ENCODE measurements around the gene FAM50B.

Gene FAM50B

DNA sequence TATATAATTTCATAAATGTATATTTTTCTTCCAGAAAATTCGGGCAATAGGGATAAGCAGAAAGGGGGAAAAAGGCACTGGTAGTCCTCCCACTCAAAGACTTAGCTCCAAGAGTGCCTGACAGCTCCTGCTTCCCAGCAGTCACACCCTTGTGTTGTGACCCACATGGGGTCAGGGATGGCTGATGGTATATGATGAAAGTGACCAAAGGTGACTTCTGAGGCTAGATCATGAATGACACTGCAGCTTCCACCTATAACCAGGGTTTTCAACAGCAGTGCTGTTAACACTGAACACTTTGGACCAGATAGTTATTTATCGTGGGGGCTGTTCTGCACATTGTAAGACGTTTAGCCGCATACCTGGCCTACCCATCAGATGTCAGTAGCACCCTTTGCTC lies 22.3 kb downstream of the FAM50B start:
- H3K36me3 ChIP-seq (ENCODE audit: control insufficient read depth, insufficient read depth, low read length), result no peaks in the 10 kb centered on the region

DNA sequence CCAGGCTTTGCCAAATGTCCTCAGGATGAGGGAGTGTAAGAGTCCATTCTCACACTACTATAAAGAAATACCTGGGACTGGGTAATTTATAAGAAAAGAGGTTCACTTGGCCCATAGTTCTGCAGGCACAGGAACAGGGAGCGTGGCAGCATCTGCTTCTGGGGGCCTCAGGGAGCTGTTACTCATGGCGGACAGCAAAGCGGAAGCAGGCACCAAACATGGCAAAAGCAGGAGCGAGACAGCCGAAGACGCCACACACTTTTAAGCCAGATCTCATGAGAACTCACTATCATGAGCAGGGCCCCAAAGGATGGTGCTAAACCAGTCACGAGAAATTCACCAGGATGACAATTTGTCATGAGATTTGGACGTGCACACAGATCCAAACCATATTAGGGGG lies 22.8 kb downstream of the FAM50B start:
- Histone ChIP-seq H3K4me3 (ENCODE audit: low read length) (no peak overlapping the region), H3K9ac (ENCODE audit: low read length) (no peak overlapping the region), H3K27me3 (ENCODE audit: control insufficient read depth, insufficient read depth, low read length) (no peaks in the 10 kb centered on the region), H3K36me3 (ENCODE audit: control insufficient read depth, insufficient read depth, low read length) (no peaks in the 10 kb centered on the region), H3K9me3 (ENCODE audit: control insufficient read depth, low read length) (no peaks in the 10 kb centered on the region), H3K4me1 (ENCODE audit: control insufficient read depth, insufficient read depth, low read length) (peaks cover 33% of the 10 kb centered on the region)

More for the DNA sequence above, 22.3 kb downstream of the FAM50B start:
- Histone ChIP-seq H3K27me3 (ENCODE audit: control insufficient read depth, insufficient read depth, low read length) (no peaks in the 10 kb centered on the region), H3K9ac (ENCODE audit: low read length) (no peak overlapping the region), H3K4me1 (ENCODE audit: control insufficient read depth, insufficient read depth, low read length) (peaks cover 34% of the 10 kb centered on the region), H3K9me3 (ENCODE audit: control insufficient read depth, low read length) (no peaks in the 10 kb centered on the region), H3K4me3 (ENCODE audit: low read length) (no peak overlapping the region)

DNA sequence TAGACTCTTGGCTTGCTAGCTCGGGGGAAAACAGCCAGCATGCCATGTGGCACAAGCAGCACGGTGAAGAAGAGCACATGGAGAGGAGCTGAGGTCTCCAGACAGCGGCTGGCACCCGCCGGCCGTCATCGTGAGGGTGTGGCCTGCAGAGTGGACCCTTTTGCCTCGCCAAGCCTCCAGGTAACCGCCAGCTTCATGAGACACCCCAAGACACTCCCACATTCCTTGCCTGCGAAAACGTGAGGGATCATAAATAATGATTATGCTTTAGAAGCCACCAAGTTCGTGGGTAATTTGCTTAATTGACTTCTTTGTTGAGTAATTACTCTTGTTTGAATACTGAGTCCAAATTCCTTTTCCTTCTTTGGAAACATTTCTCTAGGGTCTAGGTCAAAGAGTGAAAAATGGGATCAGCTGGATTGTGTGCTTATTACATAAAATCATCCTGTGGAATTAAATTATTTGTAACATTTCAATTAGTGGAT lies 23.2 kb downstream of the FAM50B start:
- H3K27me3 ChIP-seq (ENCODE audit: control insufficient read depth, insufficient read depth, low read length), result no peaks in the 10 kb centered on the region
- H3K4me3 ChIP-seq (ENCODE audit: low read length), result no peak overlapping the region
- H3K9ac ChIP-seq (ENCODE audit: low read length), result no peak overlapping the region
- H3K9me3 ChIP-seq (ENCODE audit: control insufficient read depth, low read length), result no peaks in the 10 kb centered on the region
- H3K4me1 ChIP-seq (ENCODE audit: control insufficient read depth, insufficient read depth, low read length), result peaks cover 28% of the 10 kb centered on the region
- H3K36me3 ChIP-seq (ENCODE audit: control insufficient read depth, insufficient read depth, low read length), result no peaks in the 10 kb centered on the region

DNA sequence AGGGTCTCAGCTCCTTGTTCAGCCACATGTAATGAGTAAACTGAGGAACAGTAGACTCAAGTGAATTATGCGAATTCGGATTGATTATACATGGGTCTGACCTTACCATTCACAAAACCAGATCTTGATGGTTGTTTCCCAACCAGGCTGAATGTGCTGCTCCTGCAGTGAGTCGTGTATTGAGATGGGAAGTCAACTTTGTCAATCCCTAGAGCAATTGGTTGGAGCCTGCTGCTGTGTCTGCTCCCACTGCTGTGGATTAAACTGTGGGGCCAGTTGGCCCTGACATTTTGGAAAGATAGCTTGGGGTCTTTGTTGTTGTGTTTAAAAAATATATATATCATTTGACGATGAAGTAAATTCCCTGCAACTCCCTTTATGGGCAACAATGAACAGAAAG lies 23.9 kb downstream of the FAM50B start:
- H3K9ac ChIP-seq (ENCODE audit: low read length), result no peak overlapping the region
- peaks cover 23% of the 10 kb centered on the region for H3K4me1 ChIP-seq (ENCODE audit: control insufficient read depth, insufficient read depth, low read length)
- H3K36me3 ChIP-seq (ENCODE audit: control insufficient read depth, insufficient read depth, low read length), result no peaks in the 10 kb centered on the region
- H3K4me3 ChIP-seq (ENCODE audit: low read length), result no peak overlapping the region
- H3K27me3 ChIP-seq (ENCODE audit: control insufficient read depth, insufficient read depth, low read length), result no peaks in the 10 kb centered on the region
- H3K9me3 ChIP-seq (ENCODE audit: control insufficient read depth, low read length), result no peaks in the 10 kb centered on the region

DNA sequence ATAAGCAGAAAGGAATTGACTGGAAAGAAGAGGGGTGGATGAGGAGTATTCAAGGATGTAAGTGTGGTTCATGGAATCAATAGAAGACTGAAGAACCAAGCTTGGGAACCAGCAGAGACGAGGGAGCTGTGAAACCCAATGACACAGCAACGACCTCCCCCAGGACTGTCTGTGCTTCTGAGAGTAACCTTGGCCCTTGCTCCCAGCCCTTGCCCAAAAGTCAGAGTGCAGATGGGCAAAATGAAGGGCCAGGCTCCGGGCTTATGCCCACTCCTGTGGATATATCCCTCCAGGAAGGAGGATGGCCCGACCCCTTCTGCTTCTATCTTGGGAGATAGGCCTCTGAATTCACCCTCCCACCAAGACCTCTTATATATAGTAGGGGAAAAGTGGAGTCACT lies 24.9 kb downstream of the FAM50B start:
- no peaks in the 10 kb centered on the region for H3K9me3 ChIP-seq (ENCODE audit: control insufficient read depth, low read length)
- no peaks in the 10 kb centered on the region for H3K36me3 ChIP-seq (ENCODE audit: control insufficient read depth, insufficient read depth, low read length)
- H3K27me3 ChIP-seq (ENCODE audit: control insufficient read depth, insufficient read depth, low read length), result no peaks in the 10 kb centered on the region
- no peak overlapping the region for H3K9ac ChIP-seq (ENCODE audit: low read length)
- H3K4me1 ChIP-seq (ENCODE audit: control insufficient read depth, insufficient read depth, low read length), result peaks cover 20% of the 10 kb centered on the region
- H3K4me3 ChIP-seq (ENCODE audit: low read length), result no peak overlapping the region

DNA sequence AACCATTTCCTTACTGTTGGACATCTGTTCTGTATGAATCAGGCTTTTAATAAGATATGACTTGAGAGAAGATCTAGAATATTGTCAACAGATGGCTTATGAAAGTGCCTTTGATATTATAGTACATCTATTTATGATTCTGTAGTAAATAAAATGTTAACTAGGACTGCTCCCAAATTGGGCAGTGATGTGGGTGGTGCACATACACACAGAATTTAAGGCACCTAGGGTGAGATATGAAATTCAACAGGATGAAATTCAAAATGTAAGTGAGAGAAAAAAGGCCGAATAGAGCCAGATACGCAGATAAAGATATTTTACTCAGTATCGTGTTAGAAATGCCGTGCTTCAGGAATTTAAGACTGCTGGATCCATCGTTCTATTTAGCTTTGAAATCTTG lies 26.3 kb downstream of the FAM50B start:
- Histone ChIP-seq H3K9me3 (ENCODE audit: control insufficient read depth, low read length) (no peaks in the 10 kb centered on the region), H3K4me3 (ENCODE audit: low read length) (no peak overlapping the region), H3K9ac (ENCODE audit: low read length) (no peak overlapping the region), H3K4me1 (ENCODE audit: control insufficient read depth, insufficient read depth, low read length) (peaks cover 5% of the 10 kb centered on the region), H3K27me3 (ENCODE audit: control insufficient read depth, insufficient read depth, low read length) (no peaks in the 10 kb centered on the region), H3K36me3 (ENCODE audit: control insufficient read depth, insufficient read depth, low read length) (no peaks in the 10 kb centered on the region)

DNA sequence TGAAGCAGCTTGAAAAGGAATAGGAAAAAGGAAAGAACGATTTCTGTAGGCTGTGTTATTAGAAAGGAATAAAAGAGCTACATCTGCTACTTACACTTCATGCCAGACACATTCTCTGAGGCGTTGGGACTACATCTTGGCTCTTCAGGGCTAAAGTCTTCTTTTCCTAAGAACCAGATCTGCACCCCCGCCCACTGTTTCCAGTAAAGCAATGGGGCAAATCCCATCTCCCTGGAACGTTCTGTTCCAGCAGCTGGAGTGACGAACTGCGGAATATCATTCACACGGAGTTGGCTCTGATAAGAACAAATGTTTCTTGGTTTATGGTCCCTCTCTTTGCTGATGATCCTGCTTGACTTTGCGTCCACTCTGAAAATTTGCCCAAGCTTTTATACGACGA lies 26.9 kb downstream of the FAM50B start:
- no peaks in the 10 kb centered on the region for H3K27me3 ChIP-seq (ENCODE audit: control insufficient read depth, insufficient read depth, low read length)
- H3K4me3 ChIP-seq (ENCODE audit: low read length), result no peak overlapping the region
- H3K36me3 ChIP-seq (ENCODE audit: control insufficient read depth, insufficient read depth, low read length), result no peaks in the 10 kb centered on the region
- no peak overlapping the region for H3K9ac ChIP-seq (ENCODE audit: low read length)
- H3K4me1 ChIP-seq (ENCODE audit: control insufficient read depth, insufficient read depth, low read length), result no peaks in the 10 kb centered on the region
- no peaks in the 10 kb centered on the region for H3K9me3 ChIP-seq (ENCODE audit: control insufficient read depth, low read length)

DNA sequence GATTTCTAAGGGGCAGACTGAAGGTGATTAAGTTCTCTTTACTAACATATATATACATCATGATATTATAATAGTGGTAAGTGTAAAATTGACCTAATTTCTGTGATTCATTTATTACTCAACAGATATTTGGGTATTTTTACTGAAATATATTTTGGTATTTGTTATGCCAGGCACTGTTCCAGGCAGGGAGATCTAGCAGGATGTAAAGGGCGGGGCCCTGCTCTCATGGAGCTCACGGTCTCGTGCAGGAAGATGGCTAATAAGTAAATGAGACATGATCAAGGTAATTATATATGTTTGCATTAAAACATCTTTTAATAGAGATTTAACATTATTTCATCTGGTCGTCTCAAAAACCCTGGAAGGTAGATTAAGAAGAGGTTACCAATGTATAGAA lies 27.7 kb downstream of the FAM50B start:
- H3K9ac ChIP-seq (ENCODE audit: low read length), result no peak overlapping the region
- no peaks in the 10 kb centered on the region for H3K9me3 ChIP-seq (ENCODE audit: control insufficient read depth, low read length)
- no peak overlapping the region for H3K4me3 ChIP-seq (ENCODE audit: low read length)
- H3K27me3 ChIP-seq (ENCODE audit: control insufficient read depth, insufficient read depth, low read length), result no peaks in the 10 kb centered on the region
- no peaks in the 10 kb centered on the region for H3K4me1 ChIP-seq (ENCODE audit: control insufficient read depth, insufficient read depth, low read length)
- no peaks in the 10 kb centered on the region for H3K36me3 ChIP-seq (ENCODE audit: control insufficient read depth, insufficient read depth, low read length)

DNA sequence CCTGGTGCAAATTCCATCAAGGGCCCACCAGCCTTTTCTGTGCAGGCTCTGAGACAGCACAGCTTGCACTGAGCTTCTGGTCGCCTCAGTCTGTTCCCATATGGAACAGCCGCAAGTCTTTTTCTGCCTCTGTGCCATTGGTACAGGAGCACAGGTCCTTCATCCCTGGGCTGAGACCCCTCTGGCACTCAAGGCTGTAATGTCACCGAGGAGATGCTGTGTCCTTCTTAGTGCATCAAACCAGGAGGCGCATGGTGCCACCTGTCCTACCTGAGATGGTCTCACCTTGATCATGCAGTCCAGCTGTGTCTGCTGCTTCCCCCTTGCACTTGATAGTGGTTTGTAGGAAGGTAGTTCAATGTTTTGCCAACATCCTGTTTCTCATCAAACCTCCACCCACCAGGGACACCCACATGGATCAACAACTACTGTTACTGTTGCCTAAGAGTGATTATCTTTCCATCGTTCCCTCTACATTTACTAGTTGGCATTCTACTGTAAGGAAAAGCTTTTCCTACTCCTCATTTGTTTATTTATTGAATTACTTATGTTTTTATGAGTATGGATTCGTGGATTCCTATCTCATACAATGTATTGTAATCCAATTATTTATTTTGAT lies 29.0 kb downstream of the FAM50B start:
- Histone ChIP-seq H3K9ac (ENCODE audit: low read length) (no peak overlapping the region), H3K9me3 (ENCODE audit: control insufficient read depth, low read length) (no peaks in the 10 kb centered on the region), H3K36me3 (ENCODE audit: control insufficient read depth, insufficient read depth, low read length) (no peaks in the 10 kb centered on the region), H3K4me1 (ENCODE audit: control insufficient read depth, insufficient read depth, low read length) (no peaks in the 10 kb centered on the region), H3K27me3 (ENCODE audit: control insufficient read depth, insufficient read depth, low read length) (no peaks in the 10 kb centered on the region), H3K4me3 (ENCODE audit: low read length) (no peak overlapping the region)

DNA sequence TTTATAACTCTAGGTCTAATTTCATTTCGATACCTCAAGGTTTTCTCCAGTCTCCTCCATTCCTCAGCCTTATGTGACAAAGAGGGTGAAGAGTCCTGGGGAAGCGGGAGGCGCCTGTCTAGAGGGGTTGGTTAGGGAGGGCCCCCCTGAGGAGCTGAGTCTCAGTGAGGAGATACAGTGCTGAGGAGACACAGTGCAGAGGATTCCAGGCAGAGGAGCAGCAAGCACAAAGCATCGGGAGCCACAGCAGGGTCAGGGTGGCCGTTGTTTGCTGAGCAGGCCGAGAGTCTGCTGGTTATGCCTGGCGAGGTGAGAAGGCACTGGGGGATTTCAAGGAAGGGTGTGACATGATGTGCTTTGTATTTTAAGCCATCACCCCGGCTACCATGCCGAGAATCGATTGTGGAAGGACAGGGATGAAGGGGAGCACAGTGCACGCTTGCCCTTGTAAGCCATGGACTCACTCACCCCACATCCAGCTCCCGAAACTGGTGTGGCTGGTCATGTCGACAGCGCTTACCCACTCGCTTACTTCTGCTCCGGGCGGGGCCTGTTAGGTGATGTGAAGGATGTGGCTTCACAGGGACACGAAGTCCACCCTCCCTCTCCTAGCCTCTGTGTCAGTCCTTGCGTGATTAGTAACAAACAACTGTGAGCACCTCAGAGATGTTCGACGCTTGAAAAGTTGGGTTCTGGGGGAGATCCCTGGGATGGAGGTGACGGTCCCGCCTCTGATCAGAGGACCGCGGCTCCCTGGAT lies 30.2 kb downstream of the FAM50B start:
- no peak overlapping the region for H3K9ac ChIP-seq (ENCODE audit: low read length)
- H3K9me3 ChIP-seq (ENCODE audit: control insufficient read depth, low read length), result no peaks in the 10 kb centered on the region
- H3K27me3 ChIP-seq (ENCODE audit: control insufficient read depth, insufficient read depth, low read length), result no peaks in the 10 kb centered on the region
- H3K4me1 ChIP-seq (ENCODE audit: control insufficient read depth, insufficient read depth, low read length), result no peaks in the 10 kb centered on the region
- H3K36me3 ChIP-seq (ENCODE audit: control insufficient read depth, insufficient read depth, low read length), result no peaks in the 10 kb centered on the region
- H3K4me3 ChIP-seq (ENCODE audit: low read length), result no peak overlapping the region

DNA sequence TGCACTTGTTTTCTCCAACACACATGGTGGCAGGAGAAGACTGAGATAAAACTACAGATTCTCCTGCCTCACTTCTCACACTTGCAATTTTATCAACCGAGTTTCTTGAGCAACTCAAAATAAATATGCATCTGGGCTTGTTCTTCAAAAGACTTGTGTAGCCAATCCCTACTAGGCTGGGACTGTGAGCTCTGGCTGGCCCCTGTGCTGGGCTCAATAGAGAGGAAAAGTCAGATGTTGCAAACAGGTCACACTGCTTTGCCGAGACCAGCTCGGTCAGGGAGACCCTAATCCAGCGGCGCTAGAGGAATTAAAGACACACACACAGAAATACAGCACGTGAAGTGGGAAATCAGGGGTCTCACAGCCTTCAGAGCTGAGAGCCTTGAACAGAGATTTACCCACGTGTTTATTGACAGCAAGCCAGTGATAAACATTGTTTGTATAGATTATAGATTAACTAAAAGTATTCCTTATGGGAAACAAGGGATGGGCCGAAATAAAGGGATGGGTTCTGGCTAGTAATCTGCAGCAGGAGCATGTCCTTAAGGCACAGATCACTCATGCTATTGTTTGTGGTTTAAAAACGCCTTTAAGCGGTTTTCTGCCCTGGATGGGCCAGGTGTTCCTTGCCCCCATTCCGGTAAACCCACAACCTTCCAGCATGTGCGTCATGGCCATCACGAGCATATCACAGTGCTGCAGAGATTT lies 32.7 kb downstream of the FAM50B start:
- H3K9me3 ChIP-seq (ENCODE audit: control insufficient read depth, low read length), result no peaks in the 10 kb centered on the region
- no peak overlapping the region for H3K4me3 ChIP-seq (ENCODE audit: low read length)
- H3K9ac ChIP-seq (ENCODE audit: low read length), result no peak overlapping the region
- H3K4me1 ChIP-seq (ENCODE audit: control insufficient read depth, insufficient read depth, low read length), result peaks cover 2% of the 10 kb centered on the region
- H3K36me3 ChIP-seq (ENCODE audit: control insufficient read depth, insufficient read depth, low read length), result no peaks in the 10 kb centered on the region
- H3K27me3 ChIP-seq (ENCODE audit: control insufficient read depth, insufficient read depth, low read length), result no peaks in the 10 kb centered on the region

DNA sequence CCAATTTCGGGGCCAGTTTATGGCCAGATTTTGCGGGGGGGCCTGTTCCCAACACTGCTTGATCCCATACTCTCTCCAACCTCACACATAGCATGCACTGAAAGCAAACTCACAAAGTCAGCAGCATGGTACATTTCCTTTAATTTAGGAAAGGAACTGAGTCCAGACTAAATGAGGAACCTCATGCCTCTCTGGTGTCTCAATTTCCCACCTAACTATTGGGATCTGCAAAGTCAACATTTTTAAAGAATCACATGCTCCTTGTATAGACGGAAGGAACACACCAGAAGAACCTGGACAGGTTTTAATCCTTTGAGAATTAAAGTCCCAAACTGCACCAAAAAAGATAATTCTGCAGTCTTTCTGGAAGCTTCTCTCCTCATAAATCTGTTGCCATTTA lies 33.3 kb downstream of the FAM50B start:
- H3K9ac ChIP-seq (ENCODE audit: low read length), result no peak overlapping the region
- H3K9me3 ChIP-seq (ENCODE audit: control insufficient read depth, low read length), result no peaks in the 10 kb centered on the region
- no peak overlapping the region for H3K4me3 ChIP-seq (ENCODE audit: low read length)
- no peaks in the 10 kb centered on the region for H3K36me3 ChIP-seq (ENCODE audit: control insufficient read depth, insufficient read depth, low read length)
- peaks cover 7% of the 10 kb centered on the region for H3K4me1 ChIP-seq (ENCODE audit: control insufficient read depth, insufficient read depth, low read length)
- no peaks in the 10 kb centered on the region for H3K27me3 ChIP-seq (ENCODE audit: control insufficient read depth, insufficient read depth, low read length)
